IMR-90 (cell line): ENCODE results near the gene ANAPC1. TPM values are rescaled to one million over a fixed set of nuclear protein-coding genes. Genes with fewer than 3 reads are reported as not detected.
A peak's percentile ranks its signal among the peaks of the same experiment; 100 is the strongest.

Experiments used
- ATAC-seq: fragments of 200-7000 bp; cut with Tn5 transposase; 2 replicates; pipeline ENCODE4 v1.9.1; 2020; ENCODE audit warnings: low read depth, mild to moderate bottlenecking, moderate library complexity
- Bru-seq: library from RNA; stranded (reverse); fragments of 400-500 nt; gene quantifications from one replicate; lab custom pipeline; 2021; lab: Mats Ljungman, UMichigan
- BruChase-seq, 2 experiments: library from RNA; stranded (reverse); fragments of 400-500 nt; gene quantifications; one replicate each; lab custom pipeline; 2021; lab: Mats Ljungman, UMichigan
- BruUV-seq: library from RNA; stranded (reverse); fragments of 400-500 nt; replicated peaks from 2 replicates; lab custom pipeline; 2021; lab: Mats Ljungman, UMichigan
- CTCF ChIA-PET: fragments of 300-600 bp; formaldehyde crosslinking; extraction: SDS; loops from one replicate; lab custom pipeline; 2021; ENCODE audit warnings: antibody characterized with exemption; lab: Yijun Ruan, JAX
- POLR2A ChIA-PET: fragments of 300-600 bp; sonication (Branson Sonifier 250); formaldehyde crosslinking; loops from one replicate; lab custom pipeline; 2022; ENCODE audit warnings: antibody characterized with exemption; ENCODE audit not compliant: unreplicated experiment; lab: Charles Lee
- DNase-seq: peaks from one replicate; pipeline ENCODE4 v3.0.0; 2013
- H2AFZ ChIP-seq: replicated peaks from 2 replicates; pipeline ENCODE3; 2013; ENCODE audit warnings: low read length, mild to moderate bottlenecking; ENCODE audit not compliant: poor library complexity
- H2AK5ac ChIP-seq: 2 replicates; pipeline ENCODE4 v1.6.1; 2013; ENCODE audit warnings: low read depth, low read length, inconsistent platforms
- H2AK9ac ChIP-seq: replicated peaks from 2 replicates; pipeline ENCODE3; 2013; ENCODE audit warnings: mild to moderate bottlenecking, low read depth, low read length, moderate library complexity; ENCODE audit not compliant: poor library complexity
- H2BK120ac ChIP-seq: 2 replicates; pipeline ENCODE4 v1.6.1; 2013; ENCODE audit warnings: low read depth, low read length, inconsistent platforms
- H2BK15ac ChIP-seq: 3 replicates; pipeline ENCODE4 v1.6.1; 2013; ENCODE audit warnings: low read depth, low read length, inconsistent platforms
- H2BK20ac ChIP-seq: 2 replicates; pipeline ENCODE4 v1.6.1; 2013; ENCODE audit warnings: low read depth, mild to moderate bottlenecking, inconsistent platforms, low read length, moderate library complexity
- H2BK5ac ChIP-seq: 2 replicates; pipeline ENCODE4 v1.6.1; 2013; ENCODE audit warnings: mild to moderate bottlenecking, low read depth, low read length, inconsistent platforms; ENCODE audit not compliant: poor library complexity, severe bottlenecking
- H3K14ac ChIP-seq: replicated peaks from 2 replicates; pipeline ENCODE4 v1.6.1; 2013; ENCODE audit warnings: low read depth, low read length, inconsistent platforms
- H3K18ac ChIP-seq: 2 replicates; pipeline ENCODE4 v1.6.1; 2013; ENCODE audit warnings: low read depth, low read length, control low read depth
- H3K23ac ChIP-seq: 2 replicates; pipeline ENCODE4 v1.6.1; 2013; ENCODE audit warnings: low read depth, low read length, inconsistent platforms
- H3K27ac ChIP-seq: 2 replicates; pipeline ENCODE4 v1.5.1; 2013; ENCODE audit warnings: mild to moderate bottlenecking, control low read depth, low read length; ENCODE audit not compliant: insufficient read depth
- H3K27me3 ChIP-seq: 2 replicates; pipeline ENCODE4 v1.6.1; 2013; ENCODE audit warnings: low read length; ENCODE audit not compliant: control insufficient read depth, insufficient read depth
- H3K36me3 ChIP-seq: 2 replicates; pipeline ENCODE4 v1.6.1; 2013; ENCODE audit warnings: low read length, mixed read lengths; ENCODE audit not compliant: control insufficient read depth, insufficient read depth
- H3K4ac ChIP-seq: 2 replicates; pipeline ENCODE4 v1.6.1; 2013; ENCODE audit warnings: low read depth, low read length, inconsistent platforms
- H3K4me1 ChIP-seq: 2 replicates; pipeline ENCODE4 v1.6.1; 2013; ENCODE audit warnings: low read length, mixed read lengths; ENCODE audit not compliant: control insufficient read depth, insufficient read depth
- H3K4me2 ChIP-seq: 2 replicates; pipeline ENCODE4 v1.6.1; 2013; ENCODE audit warnings: low read depth, mild to moderate bottlenecking, control low read depth, low read length, moderate library complexity
- H3K4me3 ChIP-seq: 2 replicates; pipeline ENCODE4 v1.5.1; 2013; ENCODE audit warnings: low read depth, mild to moderate bottlenecking, control low read depth, low read length, moderate library complexity; ENCODE audit not compliant: insufficient read depth
- H3K56ac ChIP-seq: 2 replicates; pipeline ENCODE4 v1.6.1; 2013; ENCODE audit warnings: low read length, inconsistent platforms; ENCODE audit not compliant: insufficient read depth; ENCODE audit errors: extremely low read depth
- H3K79me1 ChIP-seq, 2 experiments: 2 replicates each; pipeline ENCODE4 v1.6.1; 2013; ENCODE audit warnings: low read length in 2 of 2, inconsistent platforms in 1 of 2, low read depth in 1 of 2
- H3K9ac ChIP-seq: 2 replicates; pipeline ENCODE4 v1.6.1; 2013; ENCODE audit warnings: low read depth, low read length, control low read depth
- H3K9me1 ChIP-seq: 2 replicates; pipeline ENCODE4 v1.6.1; 2013; ENCODE audit warnings: low read length, inconsistent platforms; ENCODE audit not compliant: insufficient read depth
- H3K9me3 ChIP-seq: 2 replicates; pipeline ENCODE4 v1.6.1; 2013; ENCODE audit warnings: low read length; ENCODE audit not compliant: control insufficient read depth, insufficient read depth
- H4K20me1 ChIP-seq: 2 replicates; pipeline ENCODE4 v1.6.1; 2013; ENCODE audit warnings: low read length, inconsistent platforms; ENCODE audit not compliant: insufficient read depth
- H4K5ac ChIP-seq: 2 replicates; pipeline ENCODE4 v1.6.1; 2013; ENCODE audit warnings: mild to moderate bottlenecking, low read depth, low read length, control low read depth
- H4K8ac ChIP-seq, 2 experiments: 2 replicates each; pipeline ENCODE4 v1.6.1; 2013; ENCODE audit warnings: low read depth in 2 of 2, low read length in 2 of 2, control low read depth in 1 of 2, inconsistent platforms in 1 of 2
- H4K91ac ChIP-seq: 2 replicates; pipeline ENCODE4 v1.6.1; 2013; ENCODE audit warnings: low read depth, low read length, inconsistent platforms; ENCODE audit not compliant: insufficient read depth
- CEBPB ChIP-seq: IDR thresholded peaks from 2 replicates; pipeline ENCODE4 v1.6.1; 2012; ENCODE audit warnings: low read depth, low read length, improper control_type of control experiment
- NFE2L2 ChIP-seq: fragments of 150-350 bp; IDR thresholded peaks from 2 replicates; pipeline ENCODE4 v1.6.1; 2016; ENCODE audit warnings: low read depth, mild to moderate bottlenecking, low read length
- RAD21 ChIP-seq: IDR thresholded peaks from 2 replicates; pipeline ENCODE4 v1.6.1; 2012; ENCODE audit warnings: low read length, improper control_type of control experiment
- RCOR1 ChIP-seq: IDR thresholded peaks from 2 replicates; pipeline ENCODE4 v1.6.1; 2012; ENCODE audit warnings: mild to moderate bottlenecking, low read length, improper control_type of control experiment; ENCODE audit not compliant: insufficient replicate concordance
- USF2 ChIP-seq: fragments of 150-350 bp; IDR thresholded peaks from 2 replicates; pipeline ENCODE4 v1.6.1; 2017; ENCODE audit warnings: mild to moderate bottlenecking, antibody characterized with exemption, low read length, low read depth
- WGBS, 2 experiments: methylation state at CpG; one replicate each; pipeline versions ENCODE4 v1.1.5 to v1.1.7; 2013; ENCODE audit warnings: missing lambda C conversion rate in 2 of 2; ENCODE audit not compliant: insufficient read length in 1 of 2; ENCODE audit errors: extremely low coverage in 2 of 2; 5-methylcytosine and 5-hydroxymethylcytosine counted together
- dilution Hi-C: fragments of 300-500 bp; cut with HindIII; formaldehyde crosslinking; loops from one replicate; pipeline ENCODE4 v1.14.3; 2018; ENCODE audit warnings: low sequenced_read_pairs; ENCODE audit not compliant: unreplicated experiment
- in situ Hi-C: fragments of 300-500 bp; cut with MboI; formaldehyde crosslinking; loops from 3 replicates; pipeline ENCODE4 v1.14.3; 2019; ENCODE audit warnings: low sequenced_read_pairs, inconsistent platforms, mixed read lengths
- intact Hi-C: fragments of 100-400 bp; cut with micrococcal nuclease; formaldehyde crosslinking; loops from 2 replicates; pipeline ENCODE4 v1.10.0; 2022
- long read RNA-seq: library from polyadenylated mRNA; unstranded; transcript quantifications from one replicate; pipeline ENCODE4 v2.0.0, GENCODE V29; 2021; ENCODE audit not compliant: unreplicated experiment
- polyA plus RNA-seq, 3 experiments: library from polyadenylated mRNA; depleted of rRNA; stranded (reverse); fragments of >200 nt; gene quantifications; 2 replicates each; pipeline ENCODE4 v1.2.3, GENCODE V29; 2012; ENCODE audit warnings: low replicate concordance in 1 of 3
- total RNA-seq: library from RNA; depleted of rRNA; stranded (reverse); fragments of >200 nt; gene quantifications from 2 replicates; pipeline ENCODE4 v1.2.3, GENCODE V29; 2012; rRNA removed
- TF ChIP-seq, protein P1 (sequence below): fragments of 150-350 bp; IDR thresholded peaks from 2 replicates; pipeline ENCODE4 v1.6.1; 2016; ENCODE audit warnings: low read depth, mild to moderate bottlenecking, low read length, moderate library complexity, borderline replicate concordance

The ANAPC1 gene, protein sequence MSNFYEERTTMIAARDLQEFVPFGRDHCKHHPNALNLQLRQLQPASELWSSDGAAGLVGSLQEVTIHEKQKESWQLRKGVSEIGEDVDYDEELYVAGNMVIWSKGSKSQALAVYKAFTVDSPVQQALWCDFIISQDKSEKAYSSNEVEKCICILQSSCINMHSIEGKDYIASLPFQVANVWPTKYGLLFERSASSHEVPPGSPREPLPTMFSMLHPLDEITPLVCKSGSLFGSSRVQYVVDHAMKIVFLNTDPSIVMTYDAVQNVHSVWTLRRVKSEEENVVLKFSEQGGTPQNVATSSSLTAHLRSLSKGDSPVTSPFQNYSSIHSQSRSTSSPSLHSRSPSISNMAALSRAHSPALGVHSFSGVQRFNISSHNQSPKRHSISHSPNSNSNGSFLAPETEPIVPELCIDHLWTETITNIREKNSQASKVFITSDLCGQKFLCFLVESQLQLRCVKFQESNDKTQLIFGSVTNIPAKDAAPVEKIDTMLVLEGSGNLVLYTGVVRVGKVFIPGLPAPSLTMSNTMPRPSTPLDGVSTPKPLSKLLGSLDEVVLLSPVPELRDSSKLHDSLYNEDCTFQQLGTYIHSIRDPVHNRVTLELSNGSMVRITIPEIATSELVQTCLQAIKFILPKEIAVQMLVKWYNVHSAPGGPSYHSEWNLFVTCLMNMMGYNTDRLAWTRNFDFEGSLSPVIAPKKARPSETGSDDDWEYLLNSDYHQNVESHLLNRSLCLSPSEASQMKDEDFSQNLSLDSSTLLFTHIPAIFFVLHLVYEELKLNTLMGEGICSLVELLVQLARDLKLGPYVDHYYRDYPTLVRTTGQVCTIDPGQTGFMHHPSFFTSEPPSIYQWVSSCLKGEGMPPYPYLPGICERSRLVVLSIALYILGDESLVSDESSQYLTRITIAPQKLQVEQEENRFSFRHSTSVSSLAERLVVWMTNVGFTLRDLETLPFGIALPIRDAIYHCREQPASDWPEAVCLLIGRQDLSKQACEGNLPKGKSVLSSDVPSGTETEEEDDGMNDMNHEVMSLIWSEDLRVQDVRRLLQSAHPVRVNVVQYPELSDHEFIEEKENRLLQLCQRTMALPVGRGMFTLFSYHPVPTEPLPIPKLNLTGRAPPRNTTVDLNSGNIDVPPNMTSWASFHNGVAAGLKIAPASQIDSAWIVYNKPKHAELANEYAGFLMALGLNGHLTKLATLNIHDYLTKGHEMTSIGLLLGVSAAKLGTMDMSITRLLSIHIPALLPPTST (N-terminal part only)
- total RNA-seq (50.7 and 70.0 TPM in 2 replicates), polyA plus RNA-seq (2012; rRNA removed) (11.7 and 14.6 TPM in 2 replicates), Bru-seq, nascent RNA (percentile 71 among the genes with signal in this experiment), BruChase-seq, experiment 1, labeled RNA remaining after a 6-hour chase (percentile 70 among the genes with signal in this experiment), BruChase-seq, experiment 2, labeled RNA remaining after a 2-hour chase (percentile 70 among the genes with signal in this experiment)
- 9.0 and 12.3 TPM in 2 replicates for polyA plus RNA-seq (2012; cell fraction: cytosol; rRNA removed)
- polyA plus RNA-seq (2012; cell fraction: nucleus; rRNA removed; ENCODE audit: low replicate concordance) = 14.0 and 20.6 TPM in 2 replicates
- long read RNA-seq, full-length matches to known transcripts = 2 of 11 reads
- long read RNA-seq, partial matches to known transcripts = 4 of 11 reads
- long read RNA-seq, other reads (novel, unspliced or antisense) = 5 of 11 reads

DNA sequence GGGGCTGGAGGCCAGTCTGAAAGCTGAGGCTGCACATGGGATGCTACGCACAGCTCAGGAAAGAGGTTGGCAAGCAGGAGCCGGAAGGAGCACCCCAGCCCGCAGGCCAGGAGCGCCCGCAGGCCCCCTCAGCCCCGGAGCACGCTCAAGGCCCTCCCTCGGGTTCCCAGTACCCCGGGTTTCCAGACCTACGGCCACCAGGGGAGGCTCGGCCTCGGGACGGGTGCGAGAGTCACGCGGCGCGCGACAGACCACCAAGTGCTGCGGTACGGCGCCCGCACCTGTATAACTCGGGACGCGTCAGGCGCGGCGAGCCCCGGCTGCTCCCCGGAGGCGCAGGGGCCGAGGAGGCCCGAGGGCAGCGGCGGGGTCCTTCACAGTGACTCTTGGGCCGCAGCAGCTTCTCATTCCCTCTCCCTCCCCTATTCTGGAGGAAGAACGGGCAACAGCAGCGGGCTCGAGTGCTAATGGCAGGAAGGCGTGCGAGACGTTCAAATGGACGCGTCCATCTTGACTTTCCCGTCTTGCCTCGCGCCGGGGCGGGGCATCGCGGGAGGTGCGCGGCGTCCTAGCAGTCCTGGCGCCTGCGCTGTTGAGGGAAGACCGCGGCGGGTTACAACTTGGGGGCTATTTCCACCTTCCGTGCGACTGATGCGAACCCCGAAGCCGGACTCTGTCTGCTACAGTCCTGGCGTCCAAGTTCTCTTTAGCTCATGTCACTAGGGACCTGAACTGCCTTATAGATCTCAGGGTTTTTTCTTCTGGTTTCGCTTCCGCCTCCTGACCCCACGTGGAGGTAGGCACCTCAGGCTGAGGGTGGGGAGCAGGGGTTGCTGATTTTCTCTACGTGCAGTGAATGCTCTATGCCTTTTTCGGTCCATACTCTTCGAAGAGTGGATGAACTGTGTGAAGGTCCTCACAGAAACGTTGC, at the start of gene ANAPC1:
TSS of gene ANAPC1 (minus strand) at position 533 of the 931 bp plus-strand sequence. CDS start 3,368 bp downstream, outside the sequence.
- dilution Hi-C loops = no loop called here
- TF ChIP-seq NFE2L2 (no peak), USF2 (peak; percentile 61), RAD21 (no peak), CEBPB (no peak), RCOR1 (no peak)
- TF ChIP-seq, protein P1, sequence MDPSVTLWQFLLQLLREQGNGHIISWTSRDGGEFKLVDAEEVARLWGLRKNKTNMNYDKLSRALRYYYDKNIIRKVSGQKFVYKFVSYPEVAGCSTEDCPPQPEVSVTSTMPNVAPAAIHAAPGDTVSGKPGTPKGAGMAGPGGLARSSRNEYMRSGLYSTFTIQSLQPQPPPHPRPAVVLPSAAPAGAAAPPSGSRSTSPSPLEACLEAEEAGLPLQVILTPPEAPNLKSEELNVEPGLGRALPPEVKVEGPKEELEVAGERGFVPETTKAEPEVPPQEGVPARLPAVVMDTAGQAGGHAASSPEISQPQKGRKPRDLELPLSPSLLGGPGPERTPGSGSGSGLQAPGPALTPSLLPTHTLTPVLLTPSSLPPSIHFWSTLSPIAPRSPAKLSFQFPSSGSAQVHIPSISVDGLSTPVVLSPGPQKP = no peak

More for the DNA sequence above, at the start of gene ANAPC1:
- peak within 1 kb of the TSS; percentile 78 for H2BK20ac ChIP-seq
- H3K27ac ChIP-seq = peak within 1 kb of the TSS; percentile 60
- peak within 1 kb of the TSS; percentile 97 for H3K4ac ChIP-seq
- POLR2A ChIA-PET = interaction anchor here (0.6 kb wide), 1 partner anchor 31 kb away, joined by 3 read pairs; no protein-coding TSS in a partner anchor
- BruUV-seq = no TSS peak
- 0 out of 2 replicates have a peak within 1 kb of the TSS, but pooled peaks have one; percentile 33 for H2AK5ac ChIP-seq
- CTCF ChIA-PET = interaction anchor here (0.9 kb wide), 1 partner anchor 168 kb away, joined by 5 read pairs; no protein-coding TSS in a partner anchor
- in situ Hi-C loops (no loop called here), intact Hi-C loops (loop anchor here (5.0 kb wide), 1 partner anchor 548 kb away; the partner anchor contains the start of gene RGPD8)
- no peaks in the 10 kb centered on the region for H3K9me1 ChIP-seq
- H4K5ac ChIP-seq = peak within 1 kb of the TSS; percentile 51; the same call in 1 of the 2 replicates
- H3K4me3 ChIP-seq = peak within 1 kb of the TSS; percentile 61
- DNase-seq (peak; percentile 69), ATAC-seq (peak; percentile 99)
- H3K79me1 ChIP-seq = peaks cover 2 to 19% of the 10 kb centered on the region in 2 experiments; a peak in 3 of 4 replicates
- 0 out of 2 replicates have a peak within 1 kb of the TSS, but pooled peaks have one; percentile 45 for H3K18ac ChIP-seq
- H4K91ac ChIP-seq = peak within 1 kb of the TSS; percentile 94
- peak within 1 kb of the TSS; percentile 68 to 99 for H4K8ac ChIP-seq
- H2AFZ ChIP-seq = peak within 1 kb of the TSS; percentile 100
- H3K23ac ChIP-seq = peak within 1 kb of the TSS; percentile 93
- no peaks in the 10 kb centered on the region for H3K27me3 ChIP-seq
- peak within 1 kb of the TSS; percentile 99 for H3K14ac ChIP-seq
- peak within 1 kb of the TSS; percentile 80 for H2AK9ac ChIP-seq
- no peaks in the 10 kb centered on the region for H3K9me3 ChIP-seq
- H3K4me2 ChIP-seq = peak within 1 kb of the TSS; percentile 99
- peak within 1 kb of the TSS; percentile 91 for H2BK120ac ChIP-seq
- H2BK15ac ChIP-seq = peak within 1 kb of the TSS; percentile 9; the same call in 2 of the 3 replicates
- no peaks in the 10 kb centered on the region for H3K4me1 ChIP-seq
- peak within 1 kb of the TSS; percentile 93 for H3K56ac ChIP-seq
- H2BK5ac ChIP-seq = peak within 1 kb of the TSS; percentile 50
- no peaks in the 10 kb centered on the region for H4K20me1 ChIP-seq
- 0% methylated on average over 30 of the region's 73 CpGs; no CpG with 5 or more reads in 1 of the 2 experiments for WGBS, 2 experiments
- no peaks in the 10 kb centered on the region; the same call in 1 of the 2 replicates for H3K36me3 ChIP-seq
- peak within 1 kb of the TSS; percentile 77 for H3K9ac ChIP-seq
